Measurements from ENCODE around the gene MCF2L2.
A peak's percentile ranks its signal among the peaks of the same experiment; 100 is the strongest.
"Not testable (repeated sequence)": the region's sequence is repeated elsewhere in the genome, so short reads cannot be mapped to it uniquely, and the experiment has no call there.

MCF2L2 gene

GRCh38 chr3:183178512-183178832, 249.9 kb downstream of the MCF2L2 start:
- no peak for DNase-seq (ENCODE audit: low read depth, low spot score)
- H3K4me3 ChIP-seq (ENCODE audit: low read depth, low read length): peak overlapping the region; percentile 51
- CTCF ChIA-PET: interaction anchor here (0.8 to 13.1 kb wide), 8 partner anchors 15 to 269 kb away, joined by 3 to 790 read pairs (median 6); partner anchors contain the start of gene LAMP3
- POLR2A ChIA-PET: no interaction called here
- TF ChIP-seq, protein P1, sequence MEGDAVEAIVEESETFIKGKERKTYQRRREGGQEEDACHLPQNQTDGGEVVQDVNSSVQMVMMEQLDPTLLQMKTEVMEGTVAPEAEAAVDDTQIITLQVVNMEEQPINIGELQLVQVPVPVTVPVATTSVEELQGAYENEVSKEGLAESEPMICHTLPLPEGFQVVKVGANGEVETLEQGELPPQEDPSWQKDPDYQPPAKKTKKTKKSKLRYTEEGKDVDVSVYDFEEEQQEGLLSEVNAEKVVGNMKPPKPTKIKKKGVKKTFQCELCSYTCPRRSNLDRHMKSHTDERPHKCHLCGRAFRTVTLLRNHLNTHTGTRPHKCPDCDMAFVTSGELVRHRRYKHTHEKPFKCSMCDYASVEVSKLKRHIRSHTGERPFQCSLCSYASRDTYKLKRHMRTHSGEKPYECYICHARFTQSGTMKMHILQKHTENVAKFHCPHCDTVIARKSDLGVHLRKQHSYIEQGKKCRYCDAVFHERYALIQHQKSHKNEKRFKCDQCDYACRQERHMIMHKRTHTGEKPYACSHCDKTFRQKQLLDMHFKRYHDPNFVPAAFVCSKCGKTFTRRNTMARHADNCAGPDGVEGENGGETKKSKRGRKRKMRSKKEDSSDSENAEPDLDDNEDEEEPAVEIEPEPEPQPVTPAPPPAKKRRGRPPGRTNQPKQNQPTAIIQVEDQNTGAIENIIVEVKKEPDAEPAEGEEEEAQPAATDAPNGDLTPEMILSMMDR (IDR thresholded peaks at IDR 0.05; ENCODE audit: insufficient read depth, low read length, missing control alignments): no peak

DNA sequence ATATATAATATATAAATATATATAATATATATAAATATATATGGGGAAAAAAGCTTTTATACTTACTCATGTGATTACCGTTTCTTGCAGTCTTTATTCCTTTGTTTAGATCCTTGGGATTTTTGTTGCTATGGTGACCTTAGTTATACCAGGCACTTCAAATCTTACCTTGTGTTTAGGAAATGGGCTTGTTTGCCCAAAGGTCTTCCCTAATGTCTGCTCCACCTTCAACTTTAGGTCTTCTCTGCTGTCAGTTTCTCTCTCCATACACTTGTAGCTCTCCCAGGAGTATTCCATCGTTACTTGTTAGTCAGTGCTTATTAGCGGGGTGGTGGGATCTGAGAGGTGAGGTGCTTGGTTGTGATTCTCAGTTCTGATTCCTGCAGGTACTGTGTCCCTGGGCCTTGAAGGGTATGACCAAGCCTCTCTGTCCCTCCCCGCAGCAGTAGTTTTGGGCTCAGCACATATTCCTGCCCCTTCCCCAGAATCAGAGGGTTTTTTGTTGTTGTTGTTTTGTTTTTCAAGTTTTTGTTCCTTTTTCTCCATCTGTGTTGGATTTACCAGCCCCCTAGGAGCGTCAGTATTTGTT, 256.3 kb downstream of the MCF2L2 start:
- ChIA-PET CTCF (interaction anchor here (1.2 to 1.6 kb wide), 4 partner anchors 13 to 219 kb away, joined by 3 to 5 read pairs (median 4); no protein-coding TSS in a partner anchor), POLR2A (no interaction called here)
- TF ChIP-seq, protein P1 (IDR thresholded peaks at IDR 0.05; ENCODE audit: insufficient read depth, low read length, missing control alignments): no peak
- no peak overlapping the region for H3K4me3 ChIP-seq (ENCODE audit: low read depth, low read length)
- no peak for DNase-seq (ENCODE audit: low read depth, low spot score)

- CTCF ChIA-PET; POLR2A ChIA-PET; DNase-seq (ENCODE audit: low read depth, low spot score); H3K4me3 ChIP-seq (ENCODE audit: low read depth, low read length): not testable (repeated sequence)
These were observed 260.4 kb downstream of the MCF2L2 start for GRCh38 chr3:183167975-183168374.

- POLR2A ChIA-PET: no interaction called here
- DNase-seq (ENCODE audit: low read depth, low spot score): no peak
- TF ChIP-seq, protein P1 (IDR thresholded peaks at IDR 0.05; ENCODE audit: insufficient read depth, low read length, missing control alignments): no peak
- no peak overlapping the region for H3K4me3 ChIP-seq (ENCODE audit: low read depth, low read length)
- CTCF ChIA-PET: interaction anchor here (0.9 to 2.6 kb wide), 2 partner anchors 15 to 45 kb away, joined by 3 to 8 read pairs; no protein-coding TSS in a partner anchor
These were observed 264.9 kb downstream of the MCF2L2 start for GRCh38 chr3:183163563-183163962.

- DNase-seq (ENCODE audit: low read depth, low spot score): no peak
- TF ChIP-seq, protein P1 (IDR thresholded peaks at IDR 0.05; ENCODE audit: insufficient read depth, low read length, missing control alignments): no peak
- H3K4me3 ChIP-seq (ENCODE audit: low read depth, low read length): no peak overlapping the region; the same call in 1 of the 2 replicates
- ChIA-PET POLR2A (no interaction called here), CTCF (interaction anchor here (0.9 to 2.6 kb wide), 6 partner anchors 12 to 139 kb away, joined by 3 to 8 read pairs (median 4); no protein-coding TSS in a partner anchor)
These were observed 266.7 kb downstream of the MCF2L2 start for GRCh38 chr3:183161552-183162336.

DNA sequence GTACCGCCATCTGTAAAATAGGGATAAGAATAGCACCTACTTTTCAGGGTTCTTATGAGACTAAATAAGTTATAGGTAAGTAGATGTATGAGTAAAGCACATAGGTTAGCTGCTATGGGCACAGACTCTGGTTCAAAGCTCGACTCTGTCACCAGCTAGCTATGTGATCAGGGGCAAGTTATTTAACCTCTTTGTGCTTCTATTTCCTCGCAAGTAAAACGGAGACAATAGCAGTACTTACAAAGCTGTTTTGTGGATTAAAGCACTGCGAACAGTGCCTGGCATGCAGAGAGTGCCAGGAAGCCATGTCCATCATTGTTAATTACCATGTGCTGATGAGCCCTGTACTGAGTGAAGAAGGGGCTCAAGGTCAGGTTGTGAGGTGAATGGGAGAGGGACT, 267.8 kb downstream of the MCF2L2 start:
- CTCF ChIA-PET: interaction anchor here (1.6 to 1.7 kb wide), 2 partner anchors 37 to 225 kb away, joined by 4 read pairs; no protein-coding TSS in a partner anchor
- TF ChIP-seq, protein P1 (IDR thresholded peaks at IDR 0.05; ENCODE audit: insufficient read depth, low read length, missing control alignments): no peak
- DNase-seq (ENCODE audit: low read depth, low spot score): no peak
- POLR2A ChIA-PET: no interaction called here
- no peak overlapping the region for H3K4me3 ChIP-seq (ENCODE audit: low read depth, low read length)
